GM12864 (cell line): ENCODE results near the gene CHCHD3.
A peak's percentile ranks its signal among the peaks of the same experiment; 100 is the strongest.
"Not testable (repeated sequence)": the region's sequence is repeated elsewhere in the genome, so short reads cannot be mapped to it uniquely, and the experiment has no call there.

Experiments used
- DNase-seq: peaks from one replicate; pipeline ENCODE4 v3.0.0-alpha.2; 2011; ENCODE audit warnings: low read depth
- H3K4me3 ChIP-seq: 2 replicates; pipeline ENCODE4 v1.5.1; 2011; ENCODE audit warnings: mild to moderate bottlenecking, low read depth, low read length, control low read depth
- CTCF ChIP-seq: IDR thresholded peaks from 2 replicates; pipeline ENCODE4 v1.5.1; 2011; ENCODE audit warnings: low read depth, mild to moderate bottlenecking, moderate library complexity, low read length, control low read depth, inconsistent platforms; ENCODE audit errors: missing control alignments

CHCHD3 gene

GRCh38 chr7:133036289-133036688, 45.6 kb downstream of the CHCHD3 start:
- DNase-seq, result no peak
- H3K4me3 ChIP-seq, result no peak overlapping the region
- TF ChIP-seq CTCF, result no peak

GRCh38 chr7:133035240-133035639, 46.6 kb downstream of the CHCHD3 start:
- DNase-seq, result peak; percentile 49
- H3K4me3 ChIP-seq, result not testable (repeated sequence)

GRCh38 chr7:133030346-133030745, 51.5 kb downstream of the CHCHD3 start:
- no peak for DNase-seq
- no peak for TF ChIP-seq CTCF
- H3K4me3 ChIP-seq, result no peak overlapping the region

- no peak for DNase-seq
- no peak overlapping the region for H3K4me3 ChIP-seq
- no peak for TF ChIP-seq CTCF
These were observed 52.4 kb downstream of the CHCHD3 start for GRCh38 chr7:133029463-133029862.

GRCh38 chr7:133027397-133027796, 54.5 kb downstream of the CHCHD3 start:
- TF ChIP-seq CTCF, result no peak
- no peak overlapping the region for H3K4me3 ChIP-seq
- DNase-seq, result no peak

- no peak overlapping the region for H3K4me3 ChIP-seq
- DNase-seq, result no peak
- no peak for TF ChIP-seq CTCF
These were observed 55.6 kb downstream of the CHCHD3 start for GRCh38 chr7:133026210-133026859.

- no peak for TF ChIP-seq CTCF
- no peak for DNase-seq
- H3K4me3 ChIP-seq, result no peak overlapping the region
These were observed 56.8 kb downstream of the CHCHD3 start for GRCh38 chr7:133025056-133025455.
